NOMO-1 (cell line): ENCODE measurements around the gene CLCN7.
A peak's percentile ranks its signal among the peaks of the same experiment; 100 is the strongest.
"Not testable (repeated sequence)": the region's sequence is repeated elsewhere in the genome, so short reads cannot be mapped to it uniquely, and the experiment has no call there.

Source experiments
- DNase-seq, 2 experiments: peaks; one replicate each; lab custom pipeline; 2025; ENCODE audit not compliant: unreplicated experiment in 2 of 2; lab: John Stamatoyannopoulos, UW

The CLCN7 gene

DNA sequence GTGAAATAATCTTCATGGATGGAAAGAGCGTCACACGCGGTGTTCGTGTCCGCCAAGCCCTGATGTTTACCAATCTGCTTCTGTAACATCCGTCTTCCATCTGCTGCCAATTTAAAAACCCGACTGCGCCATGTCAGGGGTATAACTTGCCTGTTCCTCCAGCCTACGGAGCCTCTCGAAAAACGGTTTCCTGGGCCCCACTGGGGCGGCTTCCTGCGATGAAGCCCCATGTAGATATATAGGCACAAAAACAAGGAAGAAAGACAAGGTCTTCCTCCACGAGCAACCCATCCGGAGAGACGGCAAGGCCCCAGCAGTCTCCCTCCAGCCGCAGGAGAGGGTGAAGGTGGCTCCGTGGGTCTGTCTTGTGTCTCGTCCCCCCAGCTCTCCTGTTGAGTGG lies 13.8 kb upstream of the CLCN7 start, which contains the start of gene PTX4:
Gene PTX4, minus strand, starts transcription at position 326 of the 400 bp plus-strand sequence. Its CDS starts 35 bp downstream, at position 291.
- no peak for DNase-seq

DNA sequence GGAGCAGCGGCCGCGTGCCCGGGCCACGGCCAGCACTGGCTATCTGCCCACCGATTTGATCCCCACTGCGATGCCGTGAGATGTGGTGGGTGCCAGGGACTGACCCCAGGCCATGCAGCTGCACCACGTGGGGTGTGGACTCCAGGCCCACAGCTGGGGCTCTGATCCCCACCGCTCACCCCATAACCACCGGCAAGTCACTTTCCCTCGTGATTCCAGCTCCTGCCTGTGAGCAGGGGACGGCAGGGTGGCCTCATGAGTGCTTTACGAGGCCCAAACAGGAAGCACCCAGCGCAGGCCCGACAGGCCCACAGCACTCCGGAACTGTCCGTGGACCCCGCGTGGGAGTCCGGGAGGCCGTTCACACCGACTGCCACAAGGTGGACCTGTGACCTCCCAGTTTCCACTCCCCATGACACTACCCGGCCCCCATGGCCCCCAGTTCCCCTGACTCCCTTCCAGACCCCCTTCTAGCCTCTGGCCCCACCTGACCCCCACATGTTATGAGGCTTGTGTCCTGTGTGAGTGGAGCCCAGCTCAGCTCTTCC lies 13.3 kb upstream of the CLCN7 start:
- DNase-seq: no peak

DNA sequence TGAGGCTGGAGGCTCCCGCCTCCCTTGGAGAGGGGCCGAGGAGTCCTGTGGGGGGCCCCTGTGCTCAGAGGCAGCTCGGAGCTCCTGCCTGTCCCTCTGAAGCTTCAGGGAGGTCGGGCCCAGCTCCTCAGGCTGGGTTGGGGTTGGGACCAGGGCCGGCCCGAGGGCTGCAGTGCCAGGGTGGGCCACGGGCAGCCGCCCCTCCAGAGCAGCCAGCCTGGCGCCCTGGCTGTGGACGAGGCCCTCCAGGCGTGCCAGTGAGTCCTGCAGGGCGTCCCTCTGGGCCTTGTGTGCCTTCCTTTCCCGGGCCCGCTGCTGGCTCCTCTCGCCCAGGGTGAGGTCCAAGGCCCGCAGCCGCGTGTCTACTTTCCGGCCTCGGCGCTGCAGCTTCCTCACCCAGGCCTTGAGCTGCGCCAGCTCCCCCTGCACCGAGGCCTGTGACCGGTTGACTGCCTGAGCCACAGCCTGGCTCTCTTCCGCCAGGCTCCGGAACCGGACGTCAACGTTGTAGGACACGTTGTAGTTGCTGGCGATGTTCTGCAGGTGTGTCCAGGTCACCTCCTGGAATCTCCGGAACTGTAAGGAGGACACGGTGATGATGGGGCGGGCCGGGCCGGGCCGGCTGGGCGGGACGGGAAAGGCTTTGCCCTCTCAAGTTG lies 12.7 kb upstream of the CLCN7 start:
- no peak for DNase-seq

DNA sequence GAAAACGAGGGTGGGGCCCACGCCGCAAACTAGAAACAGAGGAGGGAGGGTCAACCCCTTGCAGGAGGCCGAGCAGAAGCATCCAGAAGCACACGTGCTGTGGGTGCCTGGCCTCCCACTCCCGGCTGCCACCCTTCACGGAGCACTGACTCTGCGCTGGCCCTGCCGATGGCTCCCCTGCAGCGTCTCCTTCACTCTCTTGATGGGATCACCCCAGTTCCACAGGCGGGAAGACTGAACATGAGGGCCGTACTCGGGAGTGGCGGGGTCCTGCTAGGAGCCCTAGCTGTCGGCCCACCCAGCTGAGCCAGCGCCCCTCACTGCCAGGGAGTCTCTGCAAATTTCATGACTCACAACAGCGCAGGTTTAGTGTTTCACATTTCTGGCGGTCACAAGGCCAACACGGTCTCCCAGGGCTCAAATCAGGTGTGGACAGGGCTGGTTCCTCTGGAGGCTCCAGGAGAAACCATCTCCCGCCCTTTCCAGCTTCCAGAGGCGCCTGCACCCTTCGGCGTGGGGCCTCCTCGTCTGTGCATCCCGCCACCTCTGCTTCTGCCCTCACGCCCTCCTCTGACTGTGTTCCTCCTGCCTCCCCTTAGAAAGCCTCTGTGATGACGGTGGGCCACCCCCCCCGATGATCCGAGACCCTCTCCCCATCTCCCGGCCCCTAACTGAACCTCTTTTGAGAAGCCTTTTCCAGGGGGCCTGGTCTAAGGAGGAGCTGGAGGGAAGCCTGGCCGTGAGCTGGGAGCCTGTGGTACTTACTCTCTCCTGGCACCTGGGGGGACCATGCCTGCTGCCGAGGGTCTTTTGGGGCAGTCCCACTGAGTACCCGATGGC lies 11.9 kb upstream of the CLCN7 start:
- no peak for DNase-seq

DNA sequence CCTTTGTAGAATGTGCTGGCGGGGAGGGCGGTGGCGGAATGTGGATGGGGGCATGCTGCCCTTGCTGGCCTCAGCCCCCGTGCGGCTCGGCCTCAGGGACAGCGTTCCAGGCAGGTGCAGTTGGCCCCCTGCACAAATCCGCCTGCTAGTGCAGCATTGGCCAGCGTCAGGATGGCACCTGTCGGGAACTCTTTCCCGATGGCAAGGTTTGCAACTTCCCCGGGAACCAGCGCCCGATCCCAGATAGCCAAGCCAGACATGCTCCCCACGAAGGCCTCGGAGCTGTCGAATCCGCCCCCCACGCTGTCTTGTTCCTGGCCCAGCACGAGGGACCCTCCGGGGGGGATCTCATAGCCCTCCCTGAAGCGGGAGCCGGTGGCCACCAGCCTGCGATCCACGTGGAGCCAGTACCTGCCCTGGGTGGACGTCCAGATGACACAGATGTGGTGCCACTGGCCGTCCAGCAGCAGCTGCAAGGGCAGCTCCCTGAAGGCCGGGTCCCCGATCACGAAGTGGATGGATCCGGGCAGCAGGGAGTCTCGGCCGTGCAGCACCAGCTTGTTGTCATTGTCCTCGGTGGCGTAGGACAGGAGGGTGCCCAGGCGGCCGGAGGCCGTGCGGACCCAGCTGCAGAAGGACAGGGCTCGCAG lies 11.1 kb upstream of the CLCN7 start:
- no peak for DNase-seq

DNA sequence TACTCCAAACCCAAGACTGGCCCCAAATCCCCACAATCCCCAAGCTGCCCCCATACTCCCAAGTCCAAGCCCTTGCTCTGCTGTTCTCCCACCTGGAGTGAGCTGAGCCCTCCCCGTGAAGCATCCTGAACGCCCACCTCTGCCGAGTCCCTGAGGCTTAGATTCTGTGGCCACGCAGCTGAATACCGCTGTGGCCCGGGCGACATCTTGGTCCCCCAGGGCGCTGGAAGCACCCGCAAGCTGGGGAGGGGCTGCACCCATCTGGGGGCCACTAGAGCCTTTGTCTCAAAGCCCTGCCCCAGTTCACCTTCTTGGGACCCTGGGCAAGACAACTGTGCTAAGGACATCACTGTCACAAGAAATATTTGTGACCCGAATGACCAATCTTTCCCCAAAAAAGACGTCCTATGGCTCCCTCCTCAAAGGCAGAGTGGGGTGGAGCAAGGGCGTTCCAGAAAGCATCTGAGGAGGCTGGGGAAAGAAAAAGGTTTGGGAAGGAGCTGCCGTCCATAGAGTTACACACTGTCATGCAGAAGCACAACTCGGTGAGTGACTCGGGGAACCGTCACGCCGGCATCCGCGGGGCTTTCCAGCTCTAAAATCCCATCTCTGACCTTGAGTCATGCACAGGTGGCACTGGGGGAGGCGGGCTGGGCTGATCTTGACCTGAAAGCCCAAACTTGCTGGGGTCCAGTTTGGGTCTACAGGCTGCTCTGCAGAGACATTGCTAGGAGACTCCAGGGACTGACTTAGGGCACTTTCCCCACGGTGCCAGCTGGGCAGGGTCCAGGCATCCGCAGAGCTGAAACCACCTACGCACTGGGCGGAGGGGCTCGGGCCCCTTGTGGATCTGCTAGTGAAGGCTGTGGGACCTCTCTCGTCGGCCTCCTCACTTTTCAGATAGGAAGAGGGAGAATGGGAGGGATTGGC lies 7.3 kb upstream of the CLCN7 start:
- no peak for DNase-seq

DNA sequence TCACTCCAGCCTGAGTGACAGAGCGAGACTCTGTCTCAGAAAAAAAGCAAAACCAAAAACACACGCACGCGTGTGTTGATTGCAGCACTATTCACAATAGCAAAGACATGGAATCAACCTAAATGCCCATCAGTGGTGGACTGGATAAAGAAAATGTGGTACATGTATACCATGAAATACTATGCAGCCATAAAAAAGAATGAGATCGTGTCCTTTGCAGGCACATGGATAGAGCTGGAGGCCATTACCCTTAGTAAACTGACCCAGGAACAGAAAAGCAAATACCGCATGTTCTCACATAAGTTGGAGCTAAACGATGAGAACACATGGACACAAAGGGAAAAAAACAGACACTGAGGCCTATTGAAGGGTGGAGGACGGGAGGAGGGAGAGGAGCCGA lies 4.1 kb upstream of the CLCN7 start:
- not testable (repeated sequence) for DNase-seq

DNA sequence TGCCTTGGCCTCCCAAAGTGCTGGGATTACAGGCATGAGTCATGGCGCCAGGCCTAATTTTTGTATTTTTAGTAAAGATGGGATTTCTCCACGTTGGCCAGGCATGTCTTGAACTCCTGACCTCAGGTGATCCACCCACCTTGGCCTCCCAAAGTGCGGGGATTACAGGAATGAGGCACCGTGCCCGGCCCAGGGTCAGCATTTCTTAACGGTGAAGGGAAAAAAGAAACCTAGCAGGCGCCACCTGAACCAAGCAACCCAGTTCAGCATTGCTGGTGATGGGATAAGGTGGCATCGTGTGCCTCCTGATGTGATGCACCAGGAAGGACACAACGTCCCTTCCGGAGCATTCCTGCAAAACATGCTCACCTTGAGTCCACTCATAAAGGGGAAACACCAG lies 2.2 kb upstream of the CLCN7 start:
- DNase-seq: no peak

DNA sequence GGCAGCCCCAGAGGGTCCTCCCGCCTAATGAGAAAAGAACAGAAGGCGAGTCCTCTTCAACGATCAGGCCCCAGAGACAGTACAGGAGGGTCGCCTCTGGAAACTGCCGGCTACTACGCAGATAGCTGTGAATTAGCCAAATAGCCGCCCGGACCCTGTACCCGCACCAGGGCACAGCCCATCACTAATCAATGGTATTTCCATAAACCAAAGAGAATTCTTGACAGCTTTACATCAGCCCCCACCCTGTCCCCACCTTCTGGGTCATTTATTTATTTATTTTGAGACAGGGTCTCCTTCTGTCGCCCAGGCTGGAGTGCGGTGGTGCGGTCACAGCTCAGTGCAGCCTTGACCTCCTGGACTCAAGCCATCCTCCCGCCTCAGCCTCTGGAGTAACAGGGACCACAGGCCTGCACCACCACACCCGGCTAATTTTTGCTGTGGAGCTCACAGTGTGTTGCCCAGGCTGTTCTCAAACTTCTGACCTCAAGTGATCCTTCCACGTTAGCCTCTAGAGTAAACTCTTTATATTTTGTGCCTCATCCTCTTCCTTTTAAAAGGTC lies 805 bp upstream of the CLCN7 start:
- no peak for DNase-seq

DNA sequence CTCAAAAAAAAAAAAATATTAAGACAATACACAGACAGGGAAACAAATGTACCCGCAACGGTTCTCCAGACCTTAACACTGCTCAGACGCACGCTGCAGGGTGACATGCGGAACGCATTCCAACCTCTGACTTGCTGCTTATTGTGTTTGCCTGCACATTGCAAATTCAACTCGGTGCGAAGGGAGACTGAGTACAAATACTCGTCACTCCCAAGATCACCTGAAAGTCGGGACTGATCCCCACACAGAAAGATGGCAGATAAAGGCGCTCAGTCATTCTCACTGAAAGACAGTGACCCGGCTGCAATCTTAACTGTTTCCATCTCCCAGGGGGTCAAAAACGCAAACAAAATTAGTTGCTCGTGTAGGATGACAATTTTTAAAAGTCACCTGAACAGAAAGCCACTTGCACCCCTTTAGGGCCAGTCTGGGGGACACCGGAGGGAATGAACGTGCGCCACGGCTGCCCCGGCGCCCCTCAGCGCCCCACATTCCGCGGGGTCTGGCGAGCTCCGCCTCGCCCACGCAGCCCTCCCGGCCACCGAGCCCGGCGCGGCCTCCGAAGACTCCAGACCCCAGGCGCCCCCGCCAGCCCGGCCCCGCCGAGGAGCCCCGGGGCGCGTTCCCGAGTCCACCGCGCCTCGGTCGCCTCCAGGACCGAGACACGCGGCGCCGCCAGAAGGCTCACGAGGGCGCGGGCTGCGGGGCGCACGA lies 589 bp downstream of the CLCN7 start:
- DNase-seq: no peak

DNA sequence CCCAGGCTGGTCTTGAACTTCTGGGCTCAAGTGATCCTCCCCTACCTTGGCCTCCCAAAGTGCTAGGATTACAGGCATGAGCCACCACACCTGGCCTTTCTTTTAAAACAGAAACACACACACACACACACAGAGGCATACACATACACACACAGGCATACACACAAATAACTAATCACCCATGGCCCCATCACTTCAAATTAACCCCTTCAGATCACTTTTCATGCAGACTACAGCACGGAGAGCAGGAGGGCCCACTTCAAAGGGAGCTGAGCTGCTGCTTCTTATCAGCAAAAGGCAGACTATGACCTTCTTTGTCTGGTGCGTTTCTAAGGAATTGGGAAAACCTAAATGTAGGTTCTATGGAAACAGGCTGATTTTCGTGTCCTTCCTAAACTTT lies 1.9 kb downstream of the CLCN7 start:
- DNase-seq: no peak

DNA sequence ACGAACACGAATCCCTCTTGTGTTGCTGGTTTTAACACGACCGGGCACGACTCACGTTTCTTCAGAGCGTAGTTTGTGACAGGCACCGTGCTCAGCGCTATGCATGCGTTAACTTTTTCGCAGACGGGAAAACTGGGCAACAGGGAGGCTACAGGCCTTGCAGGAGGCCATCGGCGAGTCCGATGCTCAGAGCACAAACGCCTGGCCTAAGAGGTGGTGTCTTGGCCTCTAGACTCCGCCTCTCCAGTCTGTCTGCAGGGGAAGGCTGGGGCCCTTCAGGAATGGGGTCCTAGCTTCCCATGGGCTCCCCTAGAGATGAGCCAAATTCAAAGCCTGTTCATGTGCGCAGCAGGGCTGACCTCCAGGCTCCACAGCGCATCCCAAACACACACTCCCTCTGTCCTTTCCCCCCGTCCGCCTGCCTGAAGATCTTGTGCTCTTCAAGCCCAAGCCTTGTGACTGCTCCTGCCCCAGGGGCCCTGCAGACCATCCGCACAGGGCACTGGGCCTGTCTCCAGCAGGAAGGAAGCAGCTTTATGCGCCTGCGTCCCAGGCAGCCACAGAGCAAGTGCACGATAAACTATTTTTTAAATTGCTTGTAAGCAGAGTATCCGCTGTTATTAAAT lies 3.1 kb downstream of the CLCN7 start:
- no peak for DNase-seq

DNA sequence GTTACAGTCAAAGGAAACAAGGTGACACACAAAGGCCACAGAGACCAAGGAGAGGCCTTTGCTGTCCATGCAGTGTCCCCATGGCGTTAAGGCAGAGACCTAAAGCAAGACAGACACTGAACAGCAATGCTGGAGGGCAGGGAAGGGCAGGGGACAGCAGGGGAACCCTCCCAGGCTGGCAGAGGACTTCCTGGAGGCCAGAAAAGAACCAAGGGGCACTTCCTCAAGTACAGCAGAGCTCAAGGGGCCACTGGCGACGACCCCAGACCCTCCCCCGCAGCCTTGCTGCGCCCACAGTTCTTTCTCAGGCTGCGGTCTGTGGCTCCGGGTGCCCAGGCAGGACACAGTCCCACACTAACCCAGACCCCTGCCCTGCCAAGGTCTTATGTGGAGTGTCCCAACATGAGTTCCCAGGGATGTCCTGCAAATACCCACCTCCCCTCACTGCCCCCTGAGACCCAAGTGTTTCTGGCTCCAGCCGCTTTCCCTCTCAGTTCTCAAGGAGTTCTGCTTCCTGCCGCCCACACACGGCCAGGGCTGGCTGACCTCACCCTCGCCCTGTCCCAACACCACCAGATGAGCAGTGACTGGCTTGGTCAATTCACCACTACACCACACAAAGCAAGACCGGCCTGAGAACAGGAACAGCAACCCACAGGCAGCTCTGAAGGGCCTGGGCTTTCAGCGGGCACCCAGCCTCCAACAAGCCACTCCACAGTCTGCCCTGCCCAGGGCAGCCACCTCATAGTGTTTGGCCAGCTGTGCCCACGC lies 4.2 kb downstream of the CLCN7 start:
- peak; percentile 54 to 63 for DNase-seq

DNA sequence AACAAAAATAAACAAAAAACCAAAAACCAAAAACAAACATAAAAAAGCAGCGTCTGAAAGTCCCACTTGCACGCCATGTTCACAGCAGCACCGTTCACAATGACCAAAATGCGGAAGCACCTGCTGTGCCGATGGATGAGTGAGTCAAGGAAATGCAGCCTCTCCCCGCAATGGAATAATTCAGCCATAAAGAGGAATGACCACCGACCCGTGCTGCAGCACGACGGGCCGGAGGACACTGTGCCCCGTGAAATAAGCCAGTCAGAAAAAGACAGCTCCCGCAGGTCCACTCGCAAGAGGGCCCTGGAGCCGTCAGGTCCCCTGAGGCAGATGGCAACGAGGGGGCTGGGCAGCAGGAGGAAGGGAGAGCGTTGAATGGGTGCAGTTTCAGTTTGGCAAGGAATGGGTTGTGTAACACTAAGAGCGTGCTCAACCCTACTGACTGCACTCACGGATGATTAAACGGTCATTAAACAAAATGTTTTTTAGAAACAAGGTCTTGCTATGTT lies 5.1 kb downstream of the CLCN7 start:
- peak; percentile 83 to 93 for DNase-seq

DNA sequence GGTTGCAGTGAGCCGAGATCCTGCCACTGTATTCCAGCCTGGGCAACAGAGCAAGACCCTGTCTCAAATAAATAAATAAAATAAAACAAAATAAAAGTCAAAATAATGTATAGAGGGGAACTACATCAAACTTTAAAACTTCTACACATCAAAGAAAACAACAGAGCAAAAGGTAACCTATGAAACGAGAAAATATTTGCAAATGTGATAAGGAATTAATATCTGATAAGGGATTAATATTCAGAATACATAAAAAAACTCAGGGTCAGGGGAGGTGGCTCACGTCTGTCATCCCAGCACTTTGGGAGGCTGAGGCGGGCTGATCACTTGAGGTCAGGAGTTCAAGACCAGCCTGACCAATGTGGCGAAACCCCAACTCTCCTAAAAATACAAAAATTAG lies 5.7 kb downstream of the CLCN7 start:
- not testable (repeated sequence) for DNase-seq

DNA sequence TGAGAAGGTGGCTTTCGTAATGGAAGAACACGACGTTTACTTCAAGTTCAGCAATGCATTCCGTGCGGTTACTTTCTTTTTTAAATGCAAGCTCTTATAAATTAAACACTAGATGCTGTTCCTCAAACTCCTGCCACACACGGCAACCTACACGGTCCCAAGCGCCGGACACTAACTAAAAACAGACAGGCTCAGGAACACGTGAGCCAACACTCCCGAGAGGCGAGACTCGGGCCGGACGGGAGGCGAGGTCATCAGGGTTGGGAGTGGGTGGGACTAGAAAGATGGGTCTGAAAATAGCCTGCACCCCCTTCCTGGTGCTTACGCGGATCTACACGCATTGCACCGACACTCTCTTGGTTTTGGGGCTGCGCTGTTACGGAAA lies 6.4 kb downstream of the CLCN7 start:
- DNase-seq: no peak

DNA sequence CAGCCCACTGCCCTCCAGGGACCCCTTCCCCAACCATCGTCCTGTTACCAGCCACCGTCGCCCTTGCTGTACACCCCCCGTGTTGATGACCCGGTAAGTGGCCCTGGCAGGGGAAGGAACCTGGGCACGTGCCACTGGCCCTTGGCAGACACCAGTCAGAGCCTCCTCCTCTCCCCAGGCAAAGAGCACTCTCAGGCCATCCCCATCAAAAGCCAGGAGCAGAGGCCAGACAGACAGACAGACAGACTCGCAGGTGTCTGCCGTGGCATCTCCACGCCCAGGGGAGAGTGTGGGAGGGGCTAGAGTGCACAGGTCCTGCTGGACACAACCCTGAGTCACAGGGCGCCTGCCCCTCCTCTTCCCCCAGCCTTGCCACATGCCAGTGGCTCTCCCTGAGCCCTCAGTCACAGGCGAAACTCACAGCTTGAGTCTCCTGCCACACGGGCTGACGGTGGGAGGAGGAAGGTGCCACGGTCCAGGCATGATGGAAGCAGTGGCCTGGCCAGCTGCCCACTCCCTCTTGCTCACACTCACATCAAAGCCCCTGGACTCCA lies 7.8 kb downstream of the CLCN7 start:
- DNase-seq: no peak

DNA sequence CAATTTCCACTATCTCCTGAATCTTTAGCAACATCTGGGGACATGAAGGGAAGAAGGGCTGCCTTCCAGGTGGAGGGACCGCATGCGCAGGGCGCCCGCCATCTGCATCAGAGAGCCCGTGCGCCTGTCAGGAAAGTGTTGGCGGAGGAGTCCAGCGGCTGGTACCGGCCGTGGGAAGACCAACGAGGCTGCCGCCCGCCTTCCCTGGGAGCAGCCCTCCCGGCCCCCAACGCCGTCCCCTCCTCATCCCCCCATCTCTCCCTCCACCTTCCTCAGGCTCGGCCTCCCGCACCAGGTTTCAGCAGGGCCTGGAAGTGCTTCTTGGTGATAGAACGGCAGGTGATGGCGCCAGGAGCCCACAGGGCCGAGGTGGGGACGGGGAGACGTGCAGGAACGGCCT lies 8.8 kb downstream of the CLCN7 start:
- DNase-seq: no peak
